ENCODE measurements around the gene UCN2. TPM values are rescaled to one million over a fixed set of nuclear protein-coding genes. Genes with fewer than 3 reads are reported as not detected.

UCN2 gene
- total and polyA plus RNA-seq, 9 of the 15 experiments (the other 6 are each of a cell fraction or from before 2014, with no cell fraction given) = 0.08 to 0.11 TPM; not detected in 7

GRCh38 chr3:48609088-48610005 lies 45.8 kb upstream of the UCN2 start, which contains the start of gene UQCRC1 (continued):
- no peak for TF ChIP-seq TSHZ1 (CRISPR knock-in tag; IDR thresholded peaks at IDR 0.05)
- TF ChIP-seq ZKSCAN8 (CRISPR knock-in tag; IDR thresholded peaks at IDR 0.05) = no peak
- TF ChIP-seq SLC30A9 (CRISPR knock-in tag; IDR thresholded peaks at IDR 0.05) = no peak
- TF ChIP-seq RBM39 (optimal IDR thresholded peaks at IDR 0.05; ENCODE audit: low read depth, low read length) = no peak
- TF ChIP-seq CHCHD3 (CRISPR knock-in tag; IDR thresholded peaks at IDR 0.05) = no peak
- no peak for TF ChIP-seq CEBPZ (IDR thresholded peaks at IDR 0.05; ENCODE audit: borderline replicate concordance, low read depth, low read length)
- TF ChIP-seq ZNF143 (CRISPR knock-in tag; IDR thresholded peaks at IDR 0.05) = no peak
- TF ChIP-seq UBTF (IDR thresholded peaks at IDR 0.05; ENCODE audit: borderline replicate concordance in 1 of 2, low read depth in 2 of 2, low read length in 2 of 2) = 0 out of 4 replicates have a peak, but pooled peaks of 1 of the 2 experiments have one; percentile 37
- no peak for TF ChIP-seq KDM4B (IDR thresholded peaks at IDR 0.05; ENCODE audit: borderline replicate concordance in 2 of 2, low read depth in 1 of 2)
- TF ChIP-seq ZNF263 (CRISPR knock-in tag; IDR thresholded peaks at IDR 0.05; ENCODE audit: borderline replicate concordance) = no peak; the same call in 1 of the 2 replicates
- TF ChIP-seq CBX2 (IDR thresholded peaks at IDR 0.05; ENCODE audit: insufficient read depth, low read length, poor library complexity, severe bottlenecking) = no peak
- no peak for TF ChIP-seq TCF7L2 (IDR thresholded peaks at IDR 0.05; ENCODE audit: low read depth, low read length)
- peak; percentile 72; the same call in 1 of the 2 replicates for TF ChIP-seq FOXP1 (CRISPR knock-in tag; IDR thresholded peaks at IDR 0.05)
- TF ChIP-seq ZBTB43 (CRISPR knock-in tag; IDR thresholded peaks at IDR 0.05) = no peak
- no peak for TF ChIP-seq FOXJ3 (CRISPR knock-in tag; IDR thresholded peaks at IDR 0.05)

Data from K562 (cell line).